Nephron progenitor cell (in vitro differentiated cells): Measurements from ENCODE around the gene SPDYC.

Experiments used
- DNase-seq: peaks from one replicate; pipeline ENCODE4 v3.0.0; 2021
- H3K27ac Mint-ChIP-seq: 2 replicates; pipeline ENCODE4 v1.8.0; 2021; ENCODE audit warnings: mild to moderate bottlenecking, moderate library complexity, mixed read lengths
- H3K27me3 Mint-ChIP-seq: 2 replicates; pipeline ENCODE4 v1.8.0; 2021; ENCODE audit warnings: mild to moderate bottlenecking, low read depth, mixed read lengths; ENCODE audit not compliant: poor library complexity
- H3K36me3 Mint-ChIP-seq: 2 replicates; pipeline ENCODE4 v1.8.0; 2021; ENCODE audit warnings: low read depth, mixed read lengths
- H3K4me1 Mint-ChIP-seq: 2 replicates; pipeline ENCODE4 v1.8.0; 2021; ENCODE audit warnings: mixed read lengths
- H3K4me3 Mint-ChIP-seq: 2 replicates; pipeline ENCODE4 v1.8.0; 2021; ENCODE audit warnings: mild to moderate bottlenecking, moderate library complexity, mixed read lengths
- H3K9me3 Mint-ChIP-seq: 2 replicates; pipeline ENCODE4 v1.8.0; 2021; ENCODE audit warnings: mild to moderate bottlenecking, moderate library complexity, mixed read lengths
- CTCF ChIP-seq: fragments of 200-600 bp; sonication (generic); IDR thresholded peaks from 2 replicates; pipeline ENCODE4 v1.5.0; 2021; ENCODE audit warnings: antibody characterized with exemption

The SPDYC gene

GRCh38 chr11:65160643-65161042 is 9.4 kb upstream of the SPDYC start:
- TF ChIP-seq CTCF = no peak
- Mint-ChIP-seq H3K27me3 (peaks cover 19% of the 10 kb centered on the region), H3K36me3 (no peaks in the 10 kb centered on the region), H3K27ac (no peak overlapping the region), H3K4me1 (peaks cover 3% of the 10 kb centered on the region), H3K4me3 (no peak overlapping the region), H3K9me3 (no peaks in the 10 kb centered on the region)
- DNase-seq = no peak

- Mint-ChIP-seq H3K4me3 (no peak overlapping the region), H3K9me3 (no peaks in the 10 kb centered on the region), H3K4me1 (peaks cover 18% of the 10 kb centered on the region), H3K36me3 (no peaks in the 10 kb centered on the region), H3K27me3 (peaks cover 15% of the 10 kb centered on the region), H3K27ac (no peak overlapping the region)
- DNase-seq = no peak
- no peak for TF ChIP-seq CTCF
These were observed 6.3 kb upstream of the SPDYC start for GRCh38 chr11:65163684-65164083.

GRCh38 chr11:65165410-65166317 is 4.4 kb upstream of the SPDYC start:
- peak overlapping the region; percentile 86 for H3K27ac Mint-ChIP-seq
- DNase-seq = no peak

GRCh38 chr11:65166893-65167292 is 3.1 kb upstream of the SPDYC start:
- TF ChIP-seq CTCF = no peak
- DNase-seq = no peak
- Mint-ChIP-seq H3K9me3 (no peaks in the 10 kb centered on the region), H3K27ac (no peak overlapping the region), H3K36me3 (no peaks in the 10 kb centered on the region), H3K4me1 (peaks cover 28% of the 10 kb centered on the region), H3K27me3 (peaks cover 2% of the 10 kb centered on the region), H3K4me3 (no peak overlapping the region)

More at GRCh38 chr11:65165410-65166317, 4.4 kb upstream of the SPDYC start:
- peaks cover 28% of the 10 kb centered on the region for H3K4me1 Mint-ChIP-seq
- peaks cover 5% of the 10 kb centered on the region for H3K27me3 Mint-ChIP-seq
- H3K36me3 Mint-ChIP-seq = no peaks in the 10 kb centered on the region
- TF ChIP-seq CTCF = no peak
- no peak overlapping the region for H3K4me3 Mint-ChIP-seq
- no peaks in the 10 kb centered on the region for H3K9me3 Mint-ChIP-seq

- Mint-ChIP-seq H3K36me3 (no peaks in the 10 kb centered on the region), H3K4me3 (no peak overlapping the region), H3K4me1 (peaks cover 28% of the 10 kb centered on the region), H3K9me3 (no peaks in the 10 kb centered on the region), H3K27ac (no peak overlapping the region), H3K27me3 (no peaks in the 10 kb centered on the region)
- no peak for DNase-seq
- no peak for TF ChIP-seq CTCF
These were observed 2.4 kb upstream of the SPDYC start for GRCh38 chr11:65167656-65168055.
